ENCODE results near the gene SLC25A2.
"Not testable (repeated sequence)": the region's sequence is repeated elsewhere in the genome, so short reads cannot be mapped to it uniquely, and the experiment has no call there.

DNA sequence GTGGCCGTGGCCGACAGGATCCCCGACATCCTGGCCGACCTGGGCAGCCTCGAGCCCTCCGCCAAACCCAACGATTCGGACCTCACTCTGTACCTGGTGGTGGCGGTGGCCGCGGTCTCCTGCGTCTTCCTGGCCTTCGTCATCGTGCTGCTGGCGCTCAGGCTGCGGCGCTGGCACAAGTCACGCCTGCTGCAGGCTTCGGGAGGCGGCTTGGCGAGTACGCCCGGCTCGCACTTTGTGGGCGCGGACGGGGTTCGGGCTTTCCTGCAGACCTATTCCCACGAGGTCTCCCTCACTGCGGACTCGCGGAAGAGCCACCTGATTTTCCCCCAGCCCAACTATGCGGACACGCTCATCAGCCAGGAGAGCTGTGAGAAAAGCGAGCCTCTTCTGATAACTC lies 42.2 kb upstream of the SLC25A2 start:
- TF ChIP-seq, protein P1, sequence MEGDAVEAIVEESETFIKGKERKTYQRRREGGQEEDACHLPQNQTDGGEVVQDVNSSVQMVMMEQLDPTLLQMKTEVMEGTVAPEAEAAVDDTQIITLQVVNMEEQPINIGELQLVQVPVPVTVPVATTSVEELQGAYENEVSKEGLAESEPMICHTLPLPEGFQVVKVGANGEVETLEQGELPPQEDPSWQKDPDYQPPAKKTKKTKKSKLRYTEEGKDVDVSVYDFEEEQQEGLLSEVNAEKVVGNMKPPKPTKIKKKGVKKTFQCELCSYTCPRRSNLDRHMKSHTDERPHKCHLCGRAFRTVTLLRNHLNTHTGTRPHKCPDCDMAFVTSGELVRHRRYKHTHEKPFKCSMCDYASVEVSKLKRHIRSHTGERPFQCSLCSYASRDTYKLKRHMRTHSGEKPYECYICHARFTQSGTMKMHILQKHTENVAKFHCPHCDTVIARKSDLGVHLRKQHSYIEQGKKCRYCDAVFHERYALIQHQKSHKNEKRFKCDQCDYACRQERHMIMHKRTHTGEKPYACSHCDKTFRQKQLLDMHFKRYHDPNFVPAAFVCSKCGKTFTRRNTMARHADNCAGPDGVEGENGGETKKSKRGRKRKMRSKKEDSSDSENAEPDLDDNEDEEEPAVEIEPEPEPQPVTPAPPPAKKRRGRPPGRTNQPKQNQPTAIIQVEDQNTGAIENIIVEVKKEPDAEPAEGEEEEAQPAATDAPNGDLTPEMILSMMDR (IDR thresholded peaks at IDR 0.05) = not testable (repeated sequence)
- TF ChIP-seq POLR2A, POLR2AphosphoS5, EP300 (IDR thresholded peaks at IDR 0.05): not testable (repeated sequence)
